Measurements from ENCODE around the gene MGST3. TPM values are rescaled to one million over a fixed set of nuclear protein-coding genes. Genes with fewer than 3 reads are reported as not detected.

Gene MGST3
- total and polyA plus RNA-seq, 2 of the 4 experiments (the other 2 are of a cell fraction), result 159 to 213 TPM

DNA sequence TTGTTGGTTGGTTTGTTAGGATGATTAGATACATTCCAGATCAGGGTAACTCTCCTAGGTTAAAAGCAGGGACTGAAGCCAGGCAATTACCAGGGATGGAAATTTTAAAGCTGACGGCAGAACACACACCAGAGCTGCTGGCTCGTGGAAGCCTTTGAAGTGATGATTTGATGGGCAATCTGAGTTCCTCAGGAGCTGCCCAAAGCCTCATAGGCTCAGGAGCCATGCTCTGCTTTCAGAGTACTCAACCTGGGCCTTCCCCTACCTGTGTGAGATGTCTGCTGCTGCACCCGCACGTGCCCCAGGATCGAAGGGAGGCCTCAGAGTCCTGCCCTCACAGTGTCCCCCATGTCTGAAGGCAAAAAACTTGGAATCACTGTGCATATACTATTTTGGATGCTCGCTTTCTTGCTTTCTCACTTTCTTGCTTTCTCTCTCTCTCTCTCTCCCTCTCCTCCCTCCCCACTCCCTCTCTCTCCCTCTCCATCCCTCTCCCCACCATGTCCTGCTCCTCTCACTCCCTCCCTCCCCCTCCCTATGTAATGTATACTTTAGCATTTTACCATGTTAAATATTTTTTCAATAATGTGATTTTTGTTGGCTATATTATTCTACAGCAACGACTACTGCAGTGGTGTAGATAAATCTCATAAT lies 18.0 kb downstream of the MGST3 start:
- peaks cover 39% of the 10 kb centered on the region for H4K20me1 ChIP-seq (ENCODE audit: insufficient read depth, low read length)
- H3K4me1 ChIP-seq (ENCODE audit: control insufficient read depth, insufficient read depth, low read length), result no peaks in the 10 kb centered on the region; the same call in 1 of the 2 replicates
- DNase-seq, result no peak
- H3K56ac ChIP-seq (ENCODE audit: extremely low read depth, insufficient read depth, low read length), result no peak overlapping the region
- H3K14ac ChIP-seq (replicated peaks; ENCODE audit: low read depth, low read length), result no peak overlapping the region
- TF ChIP-seq CEBPB (IDR thresholded peaks at IDR 0.05; ENCODE audit: low read depth, low read length), result no peak
- no peak for TF ChIP-seq RCOR1 (IDR thresholded peaks at IDR 0.05; ENCODE audit: insufficient replicate concordance, low read length)
- no peak for TF ChIP-seq SMC3 (IDR thresholded peaks at IDR 0.05; ENCODE audit: low read depth, low read length)
- TF ChIP-seq CHD1 (IDR thresholded peaks at IDR 0.05; ENCODE audit: low read depth, low read length), result no peak
- TF ChIP-seq MXI1 (IDR thresholded peaks at IDR 0.05; ENCODE audit: borderline replicate concordance, low read depth, low read length), result no peak
- TF ChIP-seq RAD21 (IDR thresholded peaks at IDR 0.05; ENCODE audit: low read length), result no peak
- no peak for TF ChIP-seq ELK1 (IDR thresholded peaks at IDR 0.05; ENCODE audit: borderline replicate concordance, low read depth, low read length)
- TF ChIP-seq USF2 (IDR thresholded peaks at IDR 0.05; ENCODE audit: low read depth, low read length), result no peak
- TF ChIP-seq, protein P1, sequence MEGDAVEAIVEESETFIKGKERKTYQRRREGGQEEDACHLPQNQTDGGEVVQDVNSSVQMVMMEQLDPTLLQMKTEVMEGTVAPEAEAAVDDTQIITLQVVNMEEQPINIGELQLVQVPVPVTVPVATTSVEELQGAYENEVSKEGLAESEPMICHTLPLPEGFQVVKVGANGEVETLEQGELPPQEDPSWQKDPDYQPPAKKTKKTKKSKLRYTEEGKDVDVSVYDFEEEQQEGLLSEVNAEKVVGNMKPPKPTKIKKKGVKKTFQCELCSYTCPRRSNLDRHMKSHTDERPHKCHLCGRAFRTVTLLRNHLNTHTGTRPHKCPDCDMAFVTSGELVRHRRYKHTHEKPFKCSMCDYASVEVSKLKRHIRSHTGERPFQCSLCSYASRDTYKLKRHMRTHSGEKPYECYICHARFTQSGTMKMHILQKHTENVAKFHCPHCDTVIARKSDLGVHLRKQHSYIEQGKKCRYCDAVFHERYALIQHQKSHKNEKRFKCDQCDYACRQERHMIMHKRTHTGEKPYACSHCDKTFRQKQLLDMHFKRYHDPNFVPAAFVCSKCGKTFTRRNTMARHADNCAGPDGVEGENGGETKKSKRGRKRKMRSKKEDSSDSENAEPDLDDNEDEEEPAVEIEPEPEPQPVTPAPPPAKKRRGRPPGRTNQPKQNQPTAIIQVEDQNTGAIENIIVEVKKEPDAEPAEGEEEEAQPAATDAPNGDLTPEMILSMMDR (conservative IDR thresholded peaks at IDR 0.05; ENCODE audit: low read depth, low read length), result no peak
- TF ChIP-seq RFX5 (IDR thresholded peaks at IDR 0.05; ENCODE audit: low read depth, low read length), result no peak
- no peak for TF ChIP-seq MAFK (IDR thresholded peaks at IDR 0.05; ENCODE audit: low read depth, low read length)
- H3K9me1 ChIP-seq (ENCODE audit: insufficient read depth, low read length), result peaks cover 11% of the 10 kb centered on the region
- BruUV-seq (replicated peaks), result no TSS peak
- no peak overlapping the region for H4K5ac ChIP-seq (ENCODE audit: low read depth, low read length)
- no peak overlapping the region for H3K18ac ChIP-seq (ENCODE audit: low read depth, low read length)
- H2BK20ac ChIP-seq (ENCODE audit: low read depth, low read length), result no peak overlapping the region
- H2BK5ac ChIP-seq (ENCODE audit: low read depth, low read length, poor library complexity, severe bottlenecking), result no peak overlapping the region
- ATAC-seq (ENCODE audit: low read depth), result no peak
- no peak overlapping the region for H3K4me2 ChIP-seq (ENCODE audit: low read depth, low read length)
- H3K79me1 ChIP-seq (ENCODE audit: low read depth in 1 of 2, low read length in 2 of 2), result peaks cover 46 to 60% of the 10 kb centered on the region in 2 experiments
- CTCF ChIA-PET, result no interaction called here
- POLR2A ChIA-PET (ENCODE audit: unreplicated experiment), result no interaction called here
- dilution Hi-C loops (cut with HindIII; ENCODE audit: low sequenced_read_pairs, unreplicated experiment) (no loop called here), intact Hi-C loops (cut with micrococcal nuclease) (no loop called here), in situ Hi-C loops (cut with MboI; ENCODE audit: low sequenced_read_pairs) (no loop called here)
- no peak overlapping the region for H2AK9ac ChIP-seq (replicated peaks; ENCODE audit: low read depth, low read length, poor library complexity)
- no peak overlapping the region for H3K23ac ChIP-seq (ENCODE audit: low read depth, low read length)
- H3K36me3 ChIP-seq (ENCODE audit: control insufficient read depth, insufficient read depth, low read length), result peaks cover 26% of the 10 kb centered on the region
- WGBS, 2 experiments (ENCODE audit: extremely low coverage in 2 of 2, insufficient read length in 1 of 2), result 73% methylated on average over 3 of the region's 7 CpGs; no CpG with 5 or more reads in 1 of the 2 experiments
- H3K27me3 ChIP-seq (ENCODE audit: control insufficient read depth, insufficient read depth, low read length), result no peaks in the 10 kb centered on the region
- no peaks in the 10 kb centered on the region for H3K9me3 ChIP-seq (ENCODE audit: control insufficient read depth, insufficient read depth, low read length)
- no peak overlapping the region for H3K27ac ChIP-seq (ENCODE audit: insufficient read depth, low read length)
- no peak overlapping the region for H2AFZ ChIP-seq (replicated peaks; ENCODE audit: low read length, poor library complexity)
- H4K91ac ChIP-seq (ENCODE audit: insufficient read depth, low read depth, low read length), result no peak overlapping the region
- H3K4ac ChIP-seq (ENCODE audit: low read depth, low read length), result no peak overlapping the region
- H2AK5ac ChIP-seq (ENCODE audit: low read depth, low read length), result no peak overlapping the region
- H2BK15ac ChIP-seq (ENCODE audit: low read depth, low read length), result no peak overlapping the region
- H3K4me3 ChIP-seq (ENCODE audit: insufficient read depth, low read depth, low read length), result no peak overlapping the region
- no peak overlapping the region for H4K8ac ChIP-seq (ENCODE audit: low read depth in 2 of 2, low read length in 2 of 2)
- no peak overlapping the region for H3K9ac ChIP-seq (ENCODE audit: low read depth, low read length)
- no peak overlapping the region for H2BK120ac ChIP-seq (ENCODE audit: low read depth, low read length)
